K562 (cell line): ENCODE results near the gene GVQW3. TPM values are rescaled to one million over a fixed set of nuclear protein-coding genes. Genes with fewer than 3 reads are reported as not detected.

Experiments used
- ATF1 ChIP-seq, 2 experiments: fragments of 450-650 bp in 1 of 2; IDR thresholded peaks; 2 replicates each; pipeline ENCODE4 v1.6.1; 2016; ENCODE audit warnings: missing compliant biosample characterization in 1 of 2, missing genetic modification characterization in 1 of 2
- CTBP1 ChIP-seq: fragments of 450-650 bp; IDR thresholded peaks from 2 replicates; pipeline ENCODE4 v1.6.1; 2016; ENCODE audit warnings: borderline replicate concordance
- CXXC5 ChIP-seq: fragments of 250-450 bp; sonication (Bioruptor Pico); IDR thresholded peaks from 2 replicates; pipeline ENCODE4 v1.8.0; 2022; ENCODE audit warnings: inconsistent platforms, mild to moderate bottlenecking, moderate library complexity
- GTF2F1 ChIP-seq: IDR thresholded peaks from 2 replicates; pipeline ENCODE4 v1.6.1; 2011; ENCODE audit warnings: low read depth, low read length, improper control_type of control experiment
- JUN ChIP-seq, 2 experiments: sonication (generic) in 1 of 2; formaldehyde crosslinking in 1 of 2; IDR thresholded peaks; 2 replicates each; pipeline versions ENCODE4 v1.6.1 to v1.8.0; 2012 to 2022; ENCODE audit warnings: borderline replicate concordance in 2 of 2, mild to moderate bottlenecking in 2 of 2, improper control_type of control experiment in 1 of 2, low read depth in 1 of 2, low read length in 1 of 2, missing genetic modification reagents in 1 of 2
- KDM5B ChIP-seq: fragments of 200-600 bp; sonication (generic); IDR thresholded peaks from 2 replicates; pipeline ENCODE4 v1.6.1; 2012; ENCODE audit warnings: low read depth, mild to moderate bottlenecking, moderate library complexity, low read length, control low read depth, inconsistent platforms; ENCODE audit not compliant: insufficient replicate concordance
- PHF20 ChIP-seq: fragments of 450-650 bp; IDR thresholded peaks from 2 replicates; pipeline ENCODE4 v1.6.1; 2018; ENCODE audit not compliant: partially characterized antibody
- PURB ChIP-seq: sonication (generic); formaldehyde crosslinking; IDR thresholded peaks from 2 replicates; pipeline ENCODE4 v1.9.0; 2021; ENCODE audit warnings: low read depth, mild to moderate bottlenecking, missing genetic modification reagents
- RBM22 ChIP-seq: fragments of 200-400 bp; formaldehyde crosslinking; IDR thresholded peaks from 2 replicates; pipeline ENCODE4 v1.6.1; 2018; ENCODE audit warnings: low read length, low read depth; ENCODE audit not compliant: poor library complexity, severe bottlenecking
- SETDB1 ChIP-seq: IDR thresholded peaks from one replicate; pipeline ENCODE4 v1.6.1; 2012; ENCODE audit warnings: low read length, control low read depth, inconsistent platforms
- SLC30A9 ChIP-seq: fragments of 250-450 bp; sonication (Bioruptor Pico); IDR thresholded peaks from 2 replicates; pipeline ENCODE4 v1.8.0; 2022; ENCODE audit warnings: mild to moderate bottlenecking, moderate library complexity
- TAF1 ChIP-seq: IDR thresholded peaks from 2 replicates; pipeline ENCODE4 v1.6.1; 2011; ENCODE audit warnings: mild to moderate bottlenecking, low read length, moderate library complexity; ENCODE audit not compliant: insufficient read depth, control insufficient read depth, severe bottlenecking; ENCODE audit errors: extremely low read depth
- TAF7 ChIP-seq: fragments of 450-650 bp; IDR thresholded peaks from 2 replicates; pipeline ENCODE4 v1.6.1; 2016; ENCODE audit warnings: missing genetic modification characterization, missing compliant biosample characterization
- TRIM28 ChIP-seq: fragments of 450-650 bp; IDR thresholded peaks from 2 replicates; pipeline ENCODE4 v1.6.1; 2017
- ZBTB7A ChIP-seq: IDR thresholded peaks from 2 replicates; pipeline ENCODE4 v1.6.1; 2011; ENCODE audit warnings: low read depth, mild to moderate bottlenecking, low read length, moderate library complexity, borderline replicate concordance; ENCODE audit not compliant: control insufficient read depth
- ZKSCAN3 ChIP-seq: fragments of 250-450 bp; sonication (Bioruptor Pico); IDR thresholded peaks from 2 replicates; pipeline ENCODE4 v1.4.0; 2020
- ZNF324 ChIP-seq: fragments of 250-450 bp; sonication (Bioruptor Pico); IDR thresholded peaks from 2 replicates; pipeline ENCODE4 v1.4.0; 2020; ENCODE audit warnings: mild to moderate bottlenecking
- ZNF507 ChIP-seq: conservative IDR thresholded peaks from 2 replicates; pipeline ENCODE4 v1.6.1; 2017; ENCODE audit warnings: missing genetic modification characterization, missing compliant biosample characterization
- ZNF696 ChIP-seq: fragments of 250-450 bp; sonication (Bioruptor Pico); conservative IDR thresholded peaks from 2 replicates; pipeline ENCODE4 v1.4.0; 2020; ENCODE audit warnings: mild to moderate bottlenecking, moderate library complexity
- ZNF707 ChIP-seq: fragments of 250-450 bp; sonication (Bioruptor Pico); conservative IDR thresholded peaks from 2 replicates; pipeline ENCODE4 v1.8.0; 2022; ENCODE audit warnings: inconsistent platforms, mild to moderate bottlenecking, moderate library complexity
- ZNF75A ChIP-seq: fragments of 450-650 bp; formaldehyde crosslinking; IDR thresholded peaks from 2 replicates; pipeline ENCODE4 v1.4.0; 2020; ENCODE audit warnings: mild to moderate bottlenecking
- polyA plus RNA-seq, 8 experiments: library from polyadenylated mRNA; depleted of rRNA in 4 of 8; stranded (reverse) in 5 of 8; unstranded in 3 of 8; fragments of >200 nt; fragmentation: Nextera tagmentation in 2 of 8; fragmentation: Illumina TruSeq in 1 of 8; extraction: Ambion mirVana in 2 of 8; extraction: Trizol in 1 of 8; gene quantifications; 2 replicates each; pipeline versions ENCODE4 v1.2.1 to v1.2.3, GENCODE V29; 2011 to 2014; ENCODE audit warnings: inconsistent platforms in 1 of 8, missing spikeins in 1 of 8
- total RNA-seq, 7 experiments: library from RNA; depleted of rRNA in 6 of 7; stranded (reverse); fragments of >200 nt in 6 of 7; fragmentation: Illumina TruSeq in 2 of 7; extraction: Trizol in 2 of 7; gene quantifications; 2 replicates each; pipeline versions ENCODE4 v1.2.1 to v1.2.3, GENCODE V29; 2011 to 2021; ENCODE audit warnings: low replicate concordance in 1 of 7
- TF ChIP-seq, protein P1 (sequence below): fragments of 450-650 bp; IDR thresholded peaks from 2 replicates; pipeline ENCODE4 v1.6.1; 2016; ENCODE audit warnings: missing biosample characterization, missing genetic modification characterization
- TF ChIP-seq, protein P2 (sequence below): IDR thresholded peaks from 2 replicates; pipeline ENCODE4 v1.6.1; 2014; ENCODE audit warnings: antibody characterized with exemption
- TF ChIP-seq, protein P3 (sequence below): sonication (generic); formaldehyde crosslinking; IDR thresholded peaks from 2 replicates; pipeline ENCODE4 v1.8.0; 2022; ENCODE audit warnings: mild to moderate bottlenecking, missing genetic modification reagents
- TF ChIP-seq, protein P4 (sequence below): fragments of 250-450 bp; sonication (Bioruptor Pico); IDR thresholded peaks from 2 replicates; pipeline ENCODE4 v1.5.1; 2021; ENCODE audit warnings: mild to moderate bottlenecking

GVQW3 gene
- total and polyA plus RNA-seq, 9 of the 15 experiments (the other 6 are each of a cell fraction or from before 2014, with no cell fraction given), result 0.66 to 5.7 (median 2.1) TPM

DNA sequence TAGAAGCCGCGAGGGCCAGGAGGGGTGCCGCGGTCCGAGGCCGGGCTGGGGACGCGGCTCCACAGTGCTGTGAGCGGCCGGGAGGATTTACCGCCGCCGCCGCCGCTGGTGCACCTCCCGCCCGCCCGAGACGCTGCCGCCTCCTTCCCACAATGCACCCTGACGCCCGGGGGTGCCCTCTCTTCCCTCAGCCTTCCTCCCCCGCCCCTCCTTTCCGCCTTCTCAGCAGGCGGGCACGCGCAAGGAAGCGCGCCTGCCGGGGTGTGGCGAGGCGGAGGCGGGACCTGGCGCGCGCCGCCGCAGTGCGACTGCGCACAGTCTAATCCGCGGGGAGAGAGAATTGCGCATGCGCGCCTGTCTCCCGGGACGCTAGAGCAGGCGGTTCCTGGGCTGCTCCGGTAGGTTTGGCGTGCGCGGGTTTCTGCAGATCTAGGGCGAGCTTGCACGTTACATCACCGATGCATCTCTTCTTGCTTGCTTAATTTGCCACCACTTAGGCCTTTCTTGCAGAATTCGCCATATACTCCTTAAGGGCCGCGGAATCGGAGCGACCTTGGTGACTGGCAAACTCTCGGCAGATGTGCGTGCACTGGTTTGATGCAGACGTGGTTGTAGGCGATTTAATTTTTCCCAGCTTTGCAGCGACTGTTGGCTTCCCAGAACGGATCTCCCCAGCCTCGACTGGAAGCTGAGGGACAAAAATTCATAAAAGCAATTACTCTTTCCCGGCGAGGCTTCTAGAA lies at the start of gene GVQW3, which contains the start of gene THAP12 (continued):
- TF ChIP-seq SLC30A9 (no peak), ZKSCAN3 (CRISPR knock-in tag) (no peak), ZNF696 (CRISPR knock-in tag) (no peak), ZNF707 (CRISPR knock-in tag) (0 out of 2 replicates have a peak, but pooled peaks have one; percentile 24), KDM5B (peak; percentile 61), PURB (CRISPR knock-in tag) (no peak), CXXC5 (peak; percentile 85), ZNF324 (CRISPR knock-in tag) (no peak), RBM22 (no peak), TAF1 (peak; percentile 12), ZNF507 (tag) (no peak), JUN (IDR thresholded peaks at IDR 0.05; ENCODE audit: borderline replicate concordance, low read depth, low read length) (no peak), JUN (CRISPR knock-in tag; IDR thresholded peaks at IDR 0.05; ENCODE audit: borderline replicate concordance) (no peak), PHF20 (peak; percentile 25), ATF1 (CRISPR knock-in tag; IDR thresholded peaks at IDR 0.05) (no peak), ATF1 (tag; IDR thresholded peaks at IDR 0.05) (peak; percentile 21; the same call in 1 of the 2 replicates), ZBTB7A (peak; percentile 60; the same call in 1 of the 2 replicates), TAF7 (tag) (no peak), CTBP1 (peak; percentile 94), TRIM28 (no peak), ZNF75A (CRISPR knock-in tag) (no peak), SETDB1 (no peak), GTF2F1 (no peak)
- TF ChIP-seq, protein P1, sequence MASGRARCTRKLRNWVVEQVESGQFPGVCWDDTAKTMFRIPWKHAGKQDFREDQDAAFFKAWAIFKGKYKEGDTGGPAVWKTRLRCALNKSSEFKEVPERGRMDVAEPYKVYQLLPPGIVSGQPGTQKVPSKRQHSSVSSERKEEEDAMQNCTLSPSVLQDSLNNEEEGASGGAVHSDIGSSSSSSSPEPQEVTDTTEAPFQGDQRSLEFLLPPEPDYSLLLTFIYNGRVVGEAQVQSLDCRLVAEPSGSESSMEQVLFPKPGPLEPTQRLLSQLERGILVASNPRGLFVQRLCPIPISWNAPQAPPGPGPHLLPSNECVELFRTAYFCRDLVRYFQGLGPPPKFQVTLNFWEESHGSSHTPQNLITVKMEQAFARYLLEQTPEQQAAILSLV (tag), result no peak
- TF ChIP-seq, protein P2, sequence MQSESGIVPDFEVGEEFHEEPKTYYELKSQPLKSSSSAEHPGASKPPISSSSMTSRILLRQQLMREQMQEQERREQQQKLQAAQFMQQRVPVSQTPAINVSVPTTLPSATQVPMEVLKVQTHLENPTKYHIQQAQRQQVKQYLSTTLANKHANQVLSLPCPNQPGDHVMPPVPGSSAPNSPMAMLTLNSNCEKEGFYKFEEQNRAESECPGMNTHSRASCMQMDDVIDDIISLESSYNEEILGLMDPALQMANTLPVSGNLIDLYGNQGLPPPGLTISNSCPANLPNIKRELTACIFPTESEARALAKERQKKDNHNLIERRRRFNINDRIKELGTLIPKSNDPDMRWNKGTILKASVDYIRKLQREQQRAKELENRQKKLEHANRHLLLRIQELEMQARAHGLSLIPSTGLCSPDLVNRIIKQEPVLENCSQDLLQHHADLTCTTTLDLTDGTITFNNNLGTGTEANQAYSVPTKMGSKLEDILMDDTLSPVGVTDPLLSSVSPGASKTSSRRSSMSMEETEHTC, result no peak
- TF ChIP-seq, protein P3, sequence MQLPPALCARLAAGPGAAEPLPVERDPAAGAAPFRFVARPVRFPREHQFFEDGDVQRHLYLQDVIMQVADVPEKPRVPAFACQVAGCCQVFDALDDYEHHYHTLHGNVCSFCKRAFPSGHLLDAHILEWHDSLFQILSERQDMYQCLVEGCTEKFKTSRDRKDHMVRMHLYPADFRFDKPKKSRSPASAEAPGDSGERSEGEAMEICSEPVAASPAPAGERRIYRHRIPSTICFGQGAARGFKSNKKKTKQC (CRISPR knock-in tag), result no peak
- TF ChIP-seq, protein P4, sequence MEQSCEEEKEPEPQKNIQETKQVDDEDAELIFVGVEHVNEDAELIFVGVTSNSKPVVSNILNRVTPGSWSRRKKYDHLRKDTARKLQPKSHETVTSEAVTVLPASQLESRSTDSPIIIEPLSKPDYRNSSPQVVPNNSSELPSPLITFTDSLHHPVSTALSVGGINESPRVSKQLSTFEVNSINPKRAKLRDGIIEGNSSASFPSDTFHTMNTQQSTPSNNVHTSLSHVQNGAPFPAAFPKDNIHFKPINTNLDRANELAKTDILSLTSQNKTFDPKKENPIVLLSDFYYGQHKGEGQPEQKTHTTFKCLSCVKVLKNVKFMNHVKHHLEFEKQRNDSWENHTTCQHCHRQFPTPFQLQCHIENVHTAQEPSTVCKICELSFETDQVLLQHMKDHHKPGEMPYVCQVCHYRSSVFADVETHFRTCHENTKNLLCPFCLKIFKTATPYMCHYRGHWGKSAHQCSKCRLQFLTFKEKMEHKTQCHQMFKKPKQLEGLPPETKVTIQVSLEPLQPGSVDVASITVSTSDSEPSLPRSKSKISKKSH (CRISPR knock-in tag), result no peak
